HepG2 (cell line): ENCODE results near the gene CROT. TPM values are rescaled to one million over a fixed set of nuclear protein-coding genes. Genes with fewer than 3 reads are reported as not detected.
A peak's percentile ranks its signal among the peaks of the same experiment; 100 is the strongest.

ENCODE experiments used
- BRF2 ChIP-seq: sonication (generic); formaldehyde crosslinking; IDR thresholded peaks from 2 replicates; pipeline ENCODE4 v1.8.1; 2022; ENCODE audit warnings: mild to moderate bottlenecking, missing genetic modification reagents
- KDM5B ChIP-seq: sonication (generic); formaldehyde crosslinking; IDR thresholded peaks from 2 replicates; pipeline ENCODE4 v1.4.0; 2020; ENCODE audit warnings: missing genetic modification reagents, mild to moderate bottlenecking, borderline replicate concordance
- KMT2A ChIP-seq: sonication (generic); formaldehyde crosslinking; IDR thresholded peaks from 2 replicates; pipeline ENCODE4 v1.4.0; 2020; ENCODE audit warnings: missing genetic modification reagents
- MEF2D ChIP-seq: sonication (generic); formaldehyde crosslinking; IDR thresholded peaks from 2 replicates; pipeline ENCODE4 v1.5.1; 2020; ENCODE audit warnings: mild to moderate bottlenecking, missing genetic modification reagents
- PHF8 ChIP-seq: sonication (generic); formaldehyde crosslinking; IDR thresholded peaks from 2 replicates; pipeline ENCODE4 v1.5.0; 2020; ENCODE audit warnings: missing genetic modification reagents
- POGZ ChIP-seq: sonication (generic); formaldehyde crosslinking; IDR thresholded peaks from 2 replicates; pipeline ENCODE4 v1.4.0; 2020; ENCODE audit warnings: mild to moderate bottlenecking, missing genetic modification reagents
- RBM22 ChIP-seq: fragments of 200-400 bp; formaldehyde crosslinking; optimal IDR thresholded peaks from 2 replicates; pipeline ENCODE3; 2017; ENCODE audit warnings: mild to moderate bottlenecking, low read length, moderate library complexity
- SP2 ChIP-seq: sonication (generic); formaldehyde crosslinking; IDR thresholded peaks from 2 replicates; pipeline ENCODE4 v1.5.1; 2020; ENCODE audit warnings: mild to moderate bottlenecking, missing genetic modification reagents
- SRSF9 ChIP-seq: fragments of 200-400 bp; formaldehyde crosslinking; IDR thresholded peaks from 2 replicates; pipeline ENCODE4 v1.6.1; 2018; ENCODE audit warnings: borderline replicate concordance, mild to moderate bottlenecking, low read depth, low read length; ENCODE audit not compliant: insufficient read depth, poor library complexity, severe bottlenecking
- SRY ChIP-seq: sonication (generic); formaldehyde crosslinking; IDR thresholded peaks from 2 replicates; pipeline ENCODE4 v1.8.0; 2022; ENCODE audit warnings: mild to moderate bottlenecking, missing genetic modification reagents
- TOE1 ChIP-seq: sonication (generic); formaldehyde crosslinking; IDR thresholded peaks from 2 replicates; pipeline ENCODE4 v1.4.0; 2020; ENCODE audit warnings: mild to moderate bottlenecking, missing genetic modification reagents
- ZBTB38 ChIP-seq: sonication (generic); formaldehyde crosslinking; IDR thresholded peaks from 2 replicates; pipeline ENCODE4 v1.5.1; 2020; ENCODE audit warnings: mild to moderate bottlenecking, missing genetic modification reagents
- ZFP36 ChIP-seq: fragments of 150-350 bp; IDR thresholded peaks from 2 replicates; pipeline ENCODE4 v1.6.1; 2018; ENCODE audit warnings: borderline replicate concordance, low read length, low read depth; ENCODE audit not compliant: partially characterized antibody
- ZNF343 ChIP-seq: sonication (generic); formaldehyde crosslinking; IDR thresholded peaks from 2 replicates; pipeline ENCODE4 v1.4.0; 2020; ENCODE audit warnings: mild to moderate bottlenecking, missing genetic modification reagents
- ZNF460 ChIP-seq: sonication (generic); formaldehyde crosslinking; IDR thresholded peaks from 2 replicates; pipeline ENCODE4 v1.5.1; 2020; ENCODE audit warnings: missing genetic modification reagents, mild to moderate bottlenecking, borderline replicate concordance
- ZNF724P ChIP-seq: sonication (generic); formaldehyde crosslinking; IDR thresholded peaks from 2 replicates; pipeline ENCODE4 v1.8.0; 2022; ENCODE audit warnings: missing genetic modification reagents, borderline replicate concordance
- ZNF775 ChIP-seq: sonication (generic); formaldehyde crosslinking; IDR thresholded peaks from 2 replicates; pipeline ENCODE4 v1.4.0; 2020; ENCODE audit warnings: missing genetic modification reagents, mild to moderate bottlenecking, moderate library complexity, borderline replicate concordance
- polyA plus RNA-seq, 8 experiments: library from polyadenylated mRNA; depleted of rRNA in 3 of 8; stranded (reverse) in 7 of 8; unstranded in 1 of 8; fragments of >200 nt; fragmentation: Illumina TruSeq in 4 of 8; extraction: Trizol in 4 of 8; gene quantifications; 2 replicates each; pipeline versions ENCODE4 v1.2.1 to v1.2.3, GENCODE V29; 2011 to 2016; ENCODE audit warnings: low read depth in 4 of 8, missing spikeins in 1 of 8, mixed read lengths in 1 of 8; ENCODE audit not compliant: insufficient read depth in 1 of 8
- total RNA-seq, 5 experiments: library from RNA; depleted of rRNA; stranded (reverse); fragments of >200 nt; fragmentation: Illumina TruSeq; extraction: Trizol; gene quantifications; 2 replicates each; pipeline ENCODE4 v1.2.3, GENCODE V29; 2016; ENCODE audit warnings: low read depth in 1 of 5
- TF ChIP-seq, protein P1 (sequence below): sonication (generic); formaldehyde crosslinking; IDR thresholded peaks from 2 replicates; pipeline ENCODE4 v1.4.0; 2020; ENCODE audit warnings: missing genetic modification reagents
- TF ChIP-seq, protein P2 (sequence below): sonication (generic); formaldehyde crosslinking; IDR thresholded peaks from 2 replicates; pipeline ENCODE4 v1.4.0; 2020; ENCODE audit warnings: missing genetic modification reagents, mild to moderate bottlenecking, borderline replicate concordance

The CROT gene
- total and polyA plus RNA-seq, 2 of the 13 experiments (the other 11 are each of a cell fraction or from before 2014, with no cell fraction given) = 5.0 to 13.7 TPM

DNA sequence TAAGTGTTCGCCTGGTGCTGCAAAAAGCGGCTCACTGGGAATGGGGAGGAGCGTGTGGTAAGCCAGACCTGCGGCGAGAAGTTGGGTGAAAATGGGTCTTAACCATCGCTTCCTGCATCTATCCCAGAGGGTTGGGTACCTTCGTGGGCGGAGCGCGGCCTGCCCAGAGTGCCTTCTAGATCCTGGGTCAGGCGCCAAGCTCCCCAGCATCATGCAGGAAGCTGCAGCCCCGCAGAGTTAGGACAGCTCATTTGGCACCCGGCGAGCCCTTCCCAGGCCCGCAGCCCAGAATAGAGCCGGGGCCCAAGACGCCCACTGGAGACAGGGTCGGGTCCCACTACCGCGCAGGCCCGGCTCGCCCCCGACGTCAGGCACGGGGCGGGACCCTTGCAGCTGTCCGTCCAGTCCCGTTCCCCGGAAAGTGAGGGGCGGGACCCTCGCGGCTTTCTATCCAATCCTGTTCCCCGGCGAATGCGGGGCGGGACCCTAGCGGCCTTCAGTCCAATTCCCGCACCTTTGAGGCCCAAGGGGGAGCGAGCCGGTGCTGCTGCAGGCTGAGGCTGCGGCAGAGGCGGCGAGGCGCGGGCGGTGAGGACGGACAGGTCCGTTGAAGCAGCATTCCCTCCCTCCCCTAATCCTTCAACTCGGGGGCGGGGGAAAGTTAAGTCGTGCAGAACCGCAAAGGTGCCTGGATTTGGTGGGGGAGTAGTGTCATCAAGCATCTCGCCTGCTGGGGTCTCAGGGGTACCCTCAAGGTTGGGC lies at the start of gene CROT (continued):
- TF ChIP-seq, protein P1, sequence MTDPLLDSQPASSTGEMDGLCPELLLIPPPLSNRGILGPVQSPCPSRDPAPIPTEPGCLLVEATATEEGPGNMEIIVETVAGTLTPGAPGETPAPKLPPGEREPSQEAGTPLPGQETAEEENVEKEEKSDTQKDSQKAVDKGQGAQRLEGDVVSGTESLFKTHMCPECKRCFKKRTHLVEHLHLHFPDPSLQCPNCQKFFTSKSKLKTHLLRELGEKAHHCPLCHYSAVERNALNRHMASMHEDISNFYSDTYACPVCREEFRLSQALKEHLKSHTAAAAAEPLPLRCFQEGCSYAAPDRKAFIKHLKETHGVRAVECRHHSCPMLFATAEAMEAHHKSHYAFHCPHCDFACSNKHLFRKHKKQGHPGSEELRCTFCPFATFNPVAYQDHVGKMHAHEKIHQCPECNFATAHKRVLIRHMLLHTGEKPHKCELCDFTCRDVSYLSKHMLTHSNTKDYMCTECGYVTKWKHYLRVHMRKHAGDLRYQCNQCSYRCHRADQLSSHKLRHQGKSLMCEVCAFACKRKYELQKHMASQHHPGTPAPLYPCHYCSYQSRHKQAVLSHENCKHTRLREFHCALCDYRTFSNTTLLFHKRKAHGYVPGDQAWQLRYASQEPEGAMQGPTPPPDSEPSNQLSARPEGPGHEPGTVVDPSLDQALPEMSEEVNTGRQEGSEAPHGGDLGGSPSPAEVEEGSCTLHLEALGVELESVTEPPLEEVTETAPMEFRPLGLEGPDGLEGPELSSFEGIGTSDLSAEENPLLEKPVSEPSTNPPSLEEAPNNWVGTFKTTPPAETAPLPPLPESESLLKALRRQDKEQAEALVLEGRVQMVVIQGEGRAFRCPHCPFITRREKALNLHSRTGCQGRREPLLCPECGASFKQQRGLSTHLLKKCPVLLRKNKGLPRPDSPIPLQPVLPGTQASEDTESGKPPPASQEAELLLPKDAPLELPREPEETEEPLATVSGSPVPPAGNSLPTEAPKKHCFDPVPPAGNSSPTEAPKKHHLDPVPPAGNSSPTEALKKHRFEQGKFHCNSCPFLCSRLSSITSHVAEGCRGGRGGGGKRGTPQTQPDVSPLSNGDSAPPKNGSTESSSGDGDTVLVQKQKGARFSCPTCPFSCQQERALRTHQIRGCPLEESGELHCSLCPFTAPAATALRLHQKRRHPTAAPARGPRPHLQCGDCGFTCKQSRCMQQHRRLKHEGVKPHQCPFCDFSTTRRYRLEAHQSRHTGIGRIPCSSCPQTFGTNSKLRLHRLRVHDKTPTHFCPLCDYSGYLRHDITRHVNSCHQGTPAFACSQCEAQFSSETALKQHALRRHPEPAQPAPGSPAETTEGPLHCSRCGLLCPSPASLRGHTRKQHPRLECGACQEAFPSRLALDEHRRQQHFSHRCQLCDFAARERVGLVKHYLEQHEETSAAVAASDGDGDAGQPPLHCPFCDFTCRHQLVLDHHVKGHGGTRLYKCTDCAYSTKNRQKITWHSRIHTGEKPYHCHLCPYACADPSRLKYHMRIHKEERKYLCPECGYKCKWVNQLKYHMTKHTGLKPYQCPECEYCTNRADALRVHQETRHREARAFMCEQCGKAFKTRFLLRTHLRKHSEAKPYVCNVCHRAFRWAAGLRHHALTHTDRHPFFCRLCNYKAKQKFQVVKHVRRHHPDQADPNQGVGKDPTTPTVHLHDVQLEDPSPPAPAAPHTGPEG (CRISPR knock-in tag) = peak; percentile 75; the same call in 1 of the 2 replicates
- TF ChIP-seq BRF2 (CRISPR knock-in tag) = no peak
- TF ChIP-seq ZNF775 (CRISPR knock-in tag) = peak; percentile 32; the same call in 1 of the 2 replicates
- 0 out of 2 replicates have a peak, but pooled peaks have one; percentile 4 for TF ChIP-seq ZBTB38 (CRISPR knock-in tag)
- TF ChIP-seq SRSF9 = no peak
- TF ChIP-seq TOE1 (CRISPR knock-in tag) = peak; percentile 21; the same call in 1 of the 2 replicates
- peak; percentile 72 for TF ChIP-seq MEF2D (CRISPR knock-in tag)
- TF ChIP-seq PHF8 (CRISPR knock-in tag) = peak; percentile 92
- TF ChIP-seq ZNF343 (CRISPR knock-in tag) = peak; percentile 19; the same call in 1 of the 2 replicates
- TF ChIP-seq KDM5B = peak; percentile 88; the same call in 1 of the 2 replicates
- peak; percentile 74; the same call in 1 of the 2 replicates for TF ChIP-seq SRY (CRISPR knock-in tag)
- TF ChIP-seq, protein P2, sequence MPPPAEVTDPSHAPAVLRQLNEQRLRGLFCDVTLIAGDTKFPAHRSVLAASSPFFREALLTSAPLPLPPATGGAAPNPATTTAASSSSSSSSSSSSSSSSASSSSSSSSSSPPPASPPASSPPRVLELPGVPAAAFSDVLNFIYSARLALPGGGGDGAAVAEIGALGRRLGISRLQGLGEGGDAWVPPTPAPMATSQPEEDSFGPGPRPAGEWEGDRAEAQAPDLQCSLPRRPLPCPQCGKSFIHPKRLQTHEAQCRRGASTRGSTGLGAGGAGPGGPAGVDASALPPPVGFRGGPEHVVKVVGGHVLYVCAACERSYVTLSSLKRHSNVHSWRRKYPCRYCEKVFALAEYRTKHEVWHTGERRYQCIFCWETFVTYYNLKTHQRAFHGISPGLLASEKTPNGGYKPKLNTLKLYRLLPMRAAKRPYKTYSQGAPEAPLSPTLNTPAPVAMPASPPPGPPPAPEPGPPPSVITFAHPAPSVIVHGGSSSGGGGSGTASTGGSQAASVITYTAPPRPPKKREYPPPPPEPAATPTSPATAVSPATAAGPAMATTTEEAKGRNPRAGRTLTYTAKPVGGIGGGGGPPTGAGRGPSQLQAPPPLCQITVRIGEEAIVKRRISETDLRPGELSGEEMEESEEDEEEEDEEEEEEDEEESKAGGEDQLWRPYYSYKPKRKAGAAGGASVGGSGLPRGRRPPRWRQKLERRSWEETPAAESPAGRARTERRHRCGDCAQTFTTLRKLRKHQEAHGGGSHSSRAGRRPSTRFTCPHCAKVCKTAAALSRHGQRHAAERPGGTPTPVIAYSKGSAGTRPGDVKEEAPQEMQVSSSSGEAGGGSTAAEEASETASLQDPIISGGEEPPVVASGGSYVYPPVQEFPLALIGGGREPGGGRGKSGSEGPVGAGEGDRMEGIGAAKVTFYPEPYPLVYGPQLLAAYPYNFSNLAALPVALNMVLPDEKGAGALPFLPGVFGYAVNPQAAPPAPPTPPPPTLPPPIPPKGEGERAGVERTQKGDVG (CRISPR knock-in tag) = peak; percentile 94; the same call in 1 of the 2 replicates
- TF ChIP-seq ZNF460 (CRISPR knock-in tag) = no peak
- TF ChIP-seq RBM22 = no peak
- TF ChIP-seq ZFP36 = no peak
- peak; percentile 87 for TF ChIP-seq KMT2A
- TF ChIP-seq ZNF724P (CRISPR knock-in tag) = 0 out of 2 replicates have a peak, but pooled peaks have one; percentile 63
- TF ChIP-seq POGZ = peak; percentile 96
- peak; percentile 93 for TF ChIP-seq SP2 (CRISPR knock-in tag)
